Kidney epithelial cell (primary cell): ENCODE measurements around the gene CEACAM3. TPM values are rescaled to one million over a fixed set of nuclear protein-coding genes. Genes with fewer than 3 reads are reported as not detected.
"Not testable (repeated sequence)": the region's sequence is repeated elsewhere in the genome, so short reads cannot be mapped to it uniquely, and the experiment has no call there.

Source experiments
- DNase-seq: peaks from one replicate; pipeline ENCODE4 v3.0.0-alpha.2; 2010; ENCODE audit warnings: low read depth
- H3K27me3 ChIP-seq: 2 replicates; pipeline ENCODE4 v1.6.0; 2011; ENCODE audit warnings: low read length; ENCODE audit not compliant: control insufficient read depth, insufficient read depth
- H3K36me3 ChIP-seq: 2 replicates; pipeline ENCODE4 v1.5.1; 2011; ENCODE audit warnings: low read length; ENCODE audit not compliant: control insufficient read depth, insufficient read depth
- H3K4me3 ChIP-seq: 2 replicates; pipeline ENCODE4 v1.5.1; 2011; ENCODE audit warnings: low read depth, mild to moderate bottlenecking, control low read depth, low read length
- CTCF ChIP-seq: IDR thresholded peaks from 2 replicates; pipeline ENCODE4 v1.5.1; 2011; ENCODE audit warnings: mild to moderate bottlenecking, moderate library complexity, low read length, control low read depth, inconsistent platforms; ENCODE audit not compliant: insufficient read depth, poor library complexity, severe bottlenecking
- total RNA-seq: library from RNA; depleted of rRNA; stranded (reverse); fragments of >200 nt; gene quantifications from 2 replicates; pipeline ENCODE4 v1.2.3, GENCODE V29; 2015

CEACAM3 gene
- total RNA-seq: not detected in 2 replicates

GRCh38 chr19:41796362-41796761, at the start of gene CEACAM3:
Gene CEACAM3 (plus strand): TSS chr19:41796587. CDS start chr19:41796678, 91 bp downstream.
- H3K36me3 ChIP-seq: no peaks in the 10 kb centered on the region
- no peak for DNase-seq
- H3K27me3 ChIP-seq: peaks cover 8% of the 10 kb centered on the region
- TF ChIP-seq CTCF: no peak
- H3K4me3 ChIP-seq: no peak within 1 kb of the TSS

GRCh38 chr19:41746593-41747227, 49.7 kb upstream of the CEACAM3 start:
- Histone ChIP-seq H3K4me3 (no peak overlapping the region), H3K27me3 (peaks cover 10% of the 10 kb centered on the region), H3K36me3 (no peaks in the 10 kb centered on the region)
- DNase-seq: no peak
- TF ChIP-seq CTCF: peak; percentile 54

- peaks cover 10% of the 10 kb centered on the region for H3K27me3 ChIP-seq
- no peak overlapping the region for H3K4me3 ChIP-seq
- TF ChIP-seq CTCF: no peak
- no peaks in the 10 kb centered on the region for H3K36me3 ChIP-seq
- no peak for DNase-seq
Observed at GRCh38 chr19:41748012-41748411, 48.4 kb upstream of the CEACAM3 start.

- peaks cover 10% of the 10 kb centered on the region for H3K27me3 ChIP-seq
- not testable (repeated sequence) for DNase-seq, H3K36me3 ChIP-seq, H3K4me3 ChIP-seq
Observed at GRCh38 chr19:41750248-41751134, 45.9 kb upstream of the CEACAM3 start.

GRCh38 chr19:41753159-41753558, 43.2 kb upstream of the CEACAM3 start:
- H3K4me3 ChIP-seq: no peak overlapping the region
- peak; percentile 63 for TF ChIP-seq CTCF
- no peak for DNase-seq

GRCh38 chr19:41753936-41754529, 42.4 kb upstream of the CEACAM3 start:
- peak; percentile 77 for TF ChIP-seq CTCF
- no peak overlapping the region for H3K4me3 ChIP-seq
- no peak for DNase-seq
- H3K36me3 ChIP-seq: no peaks in the 10 kb centered on the region
- no peaks in the 10 kb centered on the region for H3K27me3 ChIP-seq

More at GRCh38 chr19:41753159-41753558, 43.2 kb upstream of the CEACAM3 start:
- Histone ChIP-seq H3K36me3 (no peaks in the 10 kb centered on the region), H3K27me3 (no peaks in the 10 kb centered on the region)
